ENCODE results near the gene FAM83G.

FAM83G gene

DNA sequence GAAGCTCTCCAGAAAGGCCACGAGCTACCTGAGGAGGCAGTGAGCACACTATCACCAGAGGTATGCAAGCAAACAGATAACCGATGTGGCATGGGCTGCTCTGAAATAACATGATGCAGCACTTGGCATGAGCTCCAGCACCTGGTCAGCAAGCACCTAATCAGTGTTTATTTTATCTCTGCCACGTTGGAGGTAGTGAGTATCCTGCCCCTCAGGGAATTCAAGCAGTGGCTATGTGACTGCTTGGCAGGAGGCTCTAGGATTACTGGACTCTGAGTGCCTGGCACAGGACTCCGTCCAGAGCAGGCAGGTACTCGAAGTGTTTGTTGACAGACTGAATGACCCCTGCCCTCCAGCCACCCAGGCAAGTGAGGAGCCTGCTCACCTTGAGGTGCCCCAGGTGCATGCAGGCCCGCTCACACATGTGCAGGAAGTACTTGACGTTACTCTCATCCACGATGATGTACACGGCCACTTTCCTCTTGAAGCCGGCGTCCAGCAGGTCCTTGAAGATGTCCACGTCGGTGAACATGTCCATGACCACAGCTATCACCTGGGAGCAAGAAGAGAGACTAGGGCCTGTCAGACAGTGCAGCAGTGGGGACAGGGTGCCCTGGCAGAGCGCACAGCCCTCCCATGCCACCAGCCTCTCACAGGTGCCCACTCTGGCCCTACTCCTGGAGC lies 16.6 kb downstream of the FAM83G start:
- no peak for DNase-seq (ENCODE audit: low read depth, low spot score)

DNA sequence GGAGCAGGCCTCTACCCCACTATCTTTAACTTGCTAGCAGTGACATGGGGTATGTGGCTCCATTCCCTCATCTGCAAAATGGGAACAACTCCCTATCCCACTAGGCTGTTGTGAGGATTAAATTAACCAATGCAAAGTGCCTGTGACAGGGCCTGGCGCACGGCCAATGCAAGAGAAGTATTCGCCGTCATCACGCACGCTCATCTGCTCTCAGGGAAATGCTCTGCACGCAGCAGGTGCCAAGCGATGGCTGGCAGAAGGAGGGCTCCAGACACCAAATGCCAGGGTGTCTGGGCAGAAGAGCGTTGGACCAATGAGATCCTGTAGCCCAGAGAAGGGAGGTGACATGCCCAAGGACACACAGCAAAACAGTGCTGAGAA lies 17.3 kb downstream of the FAM83G start:
- no peak for DNase-seq (ENCODE audit: low read depth, low spot score)

DNA sequence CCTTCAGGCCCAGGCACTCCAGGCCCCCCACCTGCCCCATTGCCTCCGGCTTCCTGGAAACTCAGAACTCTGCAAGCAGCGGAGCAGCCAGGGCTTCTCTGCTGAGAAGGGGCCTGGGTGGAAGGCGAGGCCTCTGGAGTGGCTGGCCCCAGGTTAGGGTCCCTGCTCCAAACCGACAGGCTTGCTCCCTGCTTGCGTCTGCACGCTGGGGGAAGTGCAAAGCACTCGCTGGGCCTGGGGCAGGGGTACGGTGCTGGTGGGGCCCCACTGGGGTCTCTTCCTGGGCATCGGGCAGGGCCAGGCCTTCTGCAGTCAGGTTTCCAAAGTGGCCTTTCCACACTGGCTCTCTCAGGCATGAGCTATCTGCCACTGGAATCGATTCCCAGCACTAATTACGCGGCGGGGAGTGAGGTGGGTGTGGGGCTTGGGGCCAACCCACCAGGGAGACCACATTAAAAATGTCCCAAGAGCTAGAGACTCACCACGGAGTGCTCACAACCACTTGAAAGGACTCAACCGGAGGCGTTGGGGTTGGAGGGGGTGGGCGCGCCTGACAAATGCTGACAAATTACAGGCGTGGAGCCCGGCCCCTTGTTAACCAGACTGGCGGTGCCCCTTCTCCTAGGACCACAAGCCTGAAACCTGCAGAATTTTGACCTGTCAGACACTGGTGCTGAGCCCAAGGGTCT lies 17.9 kb downstream of the FAM83G start:
- DNase-seq (ENCODE audit: low read depth, low spot score) = peak; percentile 54

DNA sequence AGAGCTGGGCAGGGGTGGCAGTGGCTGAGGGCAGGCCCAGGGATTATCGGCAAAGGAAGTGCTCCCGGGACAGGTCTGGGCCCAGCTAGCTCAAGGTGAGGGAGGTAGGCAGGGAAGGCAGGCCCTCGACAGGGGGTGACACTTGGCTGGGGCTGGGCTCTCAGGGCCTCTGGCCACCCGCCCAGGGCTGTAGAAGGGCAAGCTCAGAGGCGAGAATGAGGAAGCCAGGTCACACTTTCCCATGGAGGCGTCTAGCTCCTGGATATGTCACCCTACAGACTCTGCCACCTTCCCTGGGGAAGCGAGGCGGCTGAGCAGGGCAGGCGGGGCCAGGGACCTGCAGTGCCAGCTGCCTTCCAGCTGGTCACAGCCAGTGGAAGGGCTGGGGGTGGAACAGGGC lies 19.1 kb downstream of the FAM83G start:
- DNase-seq (ENCODE audit: low read depth, low spot score) = no peak

DNA sequence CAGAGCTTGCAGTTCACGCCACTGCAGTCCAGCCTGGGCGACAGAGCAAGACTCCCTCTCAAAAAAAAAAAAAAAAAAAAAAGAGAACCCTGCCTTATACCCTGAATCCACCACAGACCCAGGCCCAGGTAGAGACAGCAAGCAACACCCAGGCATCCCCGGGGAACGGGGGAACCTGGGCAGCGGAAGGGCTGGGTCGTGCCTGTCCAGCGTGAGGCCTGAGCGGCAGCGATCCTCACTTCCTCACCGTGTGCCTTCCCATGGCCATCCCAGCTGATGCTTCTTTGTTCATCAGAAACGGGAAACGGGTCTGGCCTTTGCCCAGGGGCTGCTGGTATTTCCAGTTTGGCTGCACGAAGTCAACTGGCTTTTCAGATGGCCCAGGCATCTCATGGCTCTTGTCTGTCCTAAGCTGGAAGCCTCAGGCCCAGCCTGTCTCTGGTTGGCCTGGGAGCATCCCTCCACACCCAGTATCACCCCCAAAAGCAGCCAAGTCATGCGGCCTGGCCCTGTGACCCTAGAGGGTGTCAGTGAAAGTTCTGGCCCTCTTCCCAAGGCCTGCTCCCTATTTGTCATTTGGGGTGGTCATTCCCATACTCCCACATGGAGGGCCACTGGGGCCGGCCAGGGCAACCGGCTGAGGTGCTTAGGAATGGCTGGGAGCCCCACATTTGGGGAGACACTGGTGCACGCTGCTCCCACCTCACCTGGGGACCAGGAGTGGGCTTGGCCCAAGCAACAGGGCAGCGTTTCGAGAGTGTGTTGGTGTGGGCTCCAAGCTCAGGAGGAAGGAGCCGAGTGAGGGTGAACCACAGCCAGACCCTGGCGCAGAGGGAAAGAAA lies 20.1 kb downstream of the FAM83G start:
- no peak for DNase-seq (ENCODE audit: low read depth, low spot score)

DNA sequence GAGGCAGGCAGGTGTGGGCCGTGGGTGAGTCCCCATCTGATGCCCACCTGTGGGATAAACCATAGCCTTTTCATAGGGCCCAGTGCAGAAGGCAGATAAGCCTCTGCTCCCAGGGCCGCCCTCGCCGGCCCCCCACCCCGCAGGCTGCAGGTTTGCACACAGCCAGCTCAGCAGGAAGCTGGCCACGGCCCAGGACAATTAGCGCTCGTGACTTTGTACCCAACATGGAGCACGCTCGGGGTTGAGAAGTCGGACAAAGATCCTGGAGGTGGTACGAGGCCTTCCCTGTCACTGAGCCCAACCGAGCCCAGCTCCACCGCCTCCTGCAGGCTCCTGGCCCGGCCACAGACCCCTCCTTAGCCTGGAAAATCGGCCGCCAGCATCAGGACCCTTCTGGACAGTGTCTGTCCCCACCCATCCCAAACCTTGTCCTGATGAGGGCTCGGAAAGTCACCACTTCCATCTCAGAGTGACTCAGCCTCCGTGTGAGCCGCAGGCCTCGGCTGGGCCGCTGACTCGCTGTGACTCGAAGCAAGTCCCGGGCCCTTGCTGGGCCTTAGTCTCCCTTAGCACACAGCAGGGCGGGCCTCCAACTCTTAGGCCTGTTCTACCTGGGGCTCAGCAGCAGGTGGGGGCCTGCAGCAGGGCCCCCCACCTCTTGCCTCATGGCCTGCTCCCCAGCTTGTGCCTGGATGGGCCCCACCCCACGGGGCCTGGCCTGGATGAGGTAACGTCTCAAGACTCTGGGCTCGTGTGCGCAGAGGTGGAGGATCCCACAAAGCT lies 22.7 kb downstream of the FAM83G start:
- DNase-seq (ENCODE audit: low read depth, low spot score) = peak; percentile 81

DNA sequence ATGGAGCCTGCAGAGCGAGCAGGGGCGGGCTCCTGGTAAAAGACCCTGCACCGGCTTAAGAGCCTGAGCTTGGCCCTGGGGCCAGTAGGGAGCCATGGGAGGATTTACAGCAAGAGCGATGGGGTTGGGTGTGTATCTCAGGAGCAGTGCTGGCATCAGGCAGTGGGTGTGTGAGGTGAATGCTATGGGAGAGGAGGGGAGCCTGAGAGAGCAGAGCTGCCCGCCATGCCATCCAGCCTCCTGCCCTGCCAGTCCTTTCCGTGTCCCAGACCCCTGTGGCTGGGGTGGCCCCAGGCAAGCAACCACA lies 23.3 kb downstream of the FAM83G start:
- no peak for DNase-seq (ENCODE audit: low read depth, low spot score)

DNA sequence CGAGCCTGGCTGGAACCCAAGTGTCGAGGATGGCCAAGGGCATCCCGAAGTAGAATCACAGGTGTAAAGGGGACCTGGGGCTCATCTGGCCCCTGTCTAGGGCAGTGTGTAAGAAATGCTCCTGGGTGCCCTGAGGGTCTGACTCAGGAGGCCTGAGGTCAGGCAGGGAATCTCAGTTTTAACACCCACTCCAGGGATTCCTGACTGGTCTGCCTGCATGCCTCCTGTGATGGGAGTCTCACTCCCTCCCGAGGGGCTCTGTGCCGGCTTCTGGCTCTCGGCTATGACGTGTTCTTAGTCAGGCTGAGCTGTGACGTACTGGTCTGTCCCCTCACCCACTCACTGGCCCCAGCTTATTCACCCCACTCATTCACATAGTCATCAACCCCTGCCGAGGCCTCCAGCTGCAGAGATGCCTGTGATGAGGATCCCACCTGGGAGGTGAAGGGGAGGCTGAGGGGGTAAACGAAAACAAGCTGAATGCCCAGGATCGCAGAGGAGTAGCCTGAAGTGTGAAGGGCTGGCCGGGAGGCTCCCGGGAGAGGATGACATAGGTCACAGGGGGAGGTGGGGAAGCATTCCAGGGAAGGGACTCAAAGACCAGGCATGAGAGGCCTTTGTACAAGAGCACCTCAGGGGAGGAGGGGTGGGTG lies 23.8 kb downstream of the FAM83G start:
- peak; percentile 68 for DNase-seq (ENCODE audit: low read depth, low spot score)

DNA sequence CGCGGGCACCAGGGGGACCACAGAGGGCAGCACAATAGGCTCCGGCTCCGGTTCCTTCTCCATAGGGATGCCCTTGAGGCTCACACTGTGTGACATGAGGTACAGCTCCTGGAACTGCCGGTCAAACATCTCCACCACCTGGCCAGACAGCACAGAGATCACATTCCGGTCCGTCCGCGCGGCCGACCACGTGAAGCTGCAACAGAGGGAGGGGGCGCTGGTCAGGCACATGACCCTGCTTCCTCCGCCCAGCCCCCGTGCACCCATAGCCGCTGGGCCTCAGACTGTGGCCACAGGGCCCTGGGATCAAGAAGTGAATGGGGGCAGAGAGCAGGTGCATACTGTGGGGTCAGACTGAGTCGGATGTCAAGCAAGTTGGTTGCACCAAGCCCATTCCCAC lies 25.9 kb downstream of the FAM83G start:
- DNase-seq (ENCODE audit: low read depth, low spot score) = no peak

DNA sequence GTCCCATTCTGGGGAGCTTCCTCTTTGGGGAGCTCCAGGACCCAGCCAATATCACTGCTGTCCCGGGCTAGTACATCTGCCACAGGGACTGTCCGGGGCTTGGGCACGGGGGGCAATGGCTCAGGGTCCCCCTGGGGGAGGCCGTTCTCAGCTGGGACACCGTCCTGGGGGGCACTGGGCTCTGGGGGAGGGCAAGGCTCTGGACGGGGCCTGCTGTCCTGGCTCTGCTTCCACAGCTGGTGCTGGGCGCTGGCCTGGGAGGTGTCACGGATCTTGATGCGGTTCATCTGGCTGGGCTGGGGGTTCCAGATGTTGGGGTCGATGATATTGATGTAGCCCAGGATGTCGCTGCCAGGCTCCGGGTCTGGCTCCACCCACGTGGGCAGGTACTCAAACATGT lies 26.5 kb downstream of the FAM83G start:
- DNase-seq (ENCODE audit: low read depth, low spot score) = no peak

DNA sequence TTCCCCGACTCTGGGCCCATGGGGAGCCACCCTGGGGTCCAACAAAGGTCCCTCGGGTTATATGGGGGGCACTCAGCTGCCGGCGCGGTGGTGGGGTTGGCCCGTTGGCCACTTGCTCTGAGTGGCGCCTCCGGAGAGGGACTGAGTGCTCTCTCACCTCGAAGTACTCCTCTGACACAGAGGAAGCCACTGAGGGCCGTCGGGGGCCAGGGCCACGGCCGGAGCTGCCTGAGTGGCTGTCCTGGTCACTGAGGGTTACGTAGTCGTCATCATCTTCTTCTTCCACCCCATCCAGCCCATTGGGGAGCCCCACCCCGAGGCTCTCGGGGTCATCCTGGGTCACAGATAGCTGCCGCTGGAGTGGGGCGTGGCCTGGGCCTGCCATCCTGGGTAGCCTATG lies 26.9 kb downstream of the FAM83G start:
- no peak for DNase-seq (ENCODE audit: low read depth, low spot score)

DNA sequence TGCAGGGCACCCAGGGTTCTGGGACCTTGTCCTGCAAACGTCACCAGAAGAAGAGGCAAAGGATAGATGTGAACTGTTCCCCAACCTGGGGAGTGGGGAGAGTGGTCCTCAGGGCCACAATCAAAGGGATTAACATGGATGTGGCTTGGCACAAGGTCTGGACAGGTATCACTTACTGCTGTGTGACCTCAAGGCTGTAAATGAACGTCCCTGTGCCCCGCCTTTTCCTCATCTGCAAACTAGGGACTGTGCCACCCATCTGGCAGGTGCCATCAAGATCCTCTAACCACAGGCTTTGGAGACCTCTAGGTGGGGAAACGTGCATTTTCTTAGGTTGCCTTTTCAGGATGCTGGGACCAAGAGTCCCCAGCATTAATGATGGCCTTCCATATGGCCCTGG lies 27.5 kb downstream of the FAM83G start:
- DNase-seq (ENCODE audit: low read depth, low spot score) = no peak

DNA sequence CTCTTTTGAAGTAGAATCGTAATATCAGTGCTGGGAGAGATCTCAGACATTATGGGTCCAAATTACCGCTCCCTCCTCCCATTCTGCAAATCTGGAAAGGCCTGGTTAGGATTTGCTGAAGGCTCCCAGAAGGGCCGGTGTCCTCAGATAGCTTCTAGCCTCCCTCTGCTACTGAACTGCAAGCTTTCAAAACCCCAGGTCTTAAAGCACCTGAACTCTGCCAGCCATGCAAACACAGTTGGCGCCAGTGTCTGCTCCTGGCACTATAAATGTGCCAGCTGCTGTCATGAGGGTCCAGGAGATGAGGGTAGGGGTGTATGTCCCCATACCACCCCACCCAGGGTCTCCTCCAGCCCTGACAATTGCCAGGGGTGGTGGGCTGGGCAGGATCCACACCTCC lies 28.4 kb downstream of the FAM83G start:
- DNase-seq (ENCODE audit: low read depth, low spot score) = no peak

DNA sequence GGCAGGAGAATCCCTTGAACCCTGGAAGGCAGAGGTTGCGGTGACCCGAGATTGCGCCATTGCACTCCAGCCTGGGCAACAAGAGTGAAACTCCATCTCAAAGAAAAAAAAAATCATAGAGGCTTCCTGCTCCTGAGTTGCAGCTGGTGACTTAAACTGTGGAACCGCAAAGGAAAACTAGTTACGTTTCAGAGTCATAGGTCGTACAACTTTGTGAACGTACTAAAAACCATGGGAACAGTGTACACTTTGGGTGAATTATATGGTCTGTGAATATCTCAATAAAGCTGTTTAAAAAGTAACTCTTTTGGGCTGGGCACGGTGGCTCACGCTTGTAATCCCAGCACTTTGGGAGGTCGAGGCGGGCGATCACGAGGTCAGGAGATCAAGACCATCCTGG lies 29.0 kb downstream of the FAM83G start:
- no peak for DNase-seq (ENCODE audit: low read depth, low spot score)

DNA sequence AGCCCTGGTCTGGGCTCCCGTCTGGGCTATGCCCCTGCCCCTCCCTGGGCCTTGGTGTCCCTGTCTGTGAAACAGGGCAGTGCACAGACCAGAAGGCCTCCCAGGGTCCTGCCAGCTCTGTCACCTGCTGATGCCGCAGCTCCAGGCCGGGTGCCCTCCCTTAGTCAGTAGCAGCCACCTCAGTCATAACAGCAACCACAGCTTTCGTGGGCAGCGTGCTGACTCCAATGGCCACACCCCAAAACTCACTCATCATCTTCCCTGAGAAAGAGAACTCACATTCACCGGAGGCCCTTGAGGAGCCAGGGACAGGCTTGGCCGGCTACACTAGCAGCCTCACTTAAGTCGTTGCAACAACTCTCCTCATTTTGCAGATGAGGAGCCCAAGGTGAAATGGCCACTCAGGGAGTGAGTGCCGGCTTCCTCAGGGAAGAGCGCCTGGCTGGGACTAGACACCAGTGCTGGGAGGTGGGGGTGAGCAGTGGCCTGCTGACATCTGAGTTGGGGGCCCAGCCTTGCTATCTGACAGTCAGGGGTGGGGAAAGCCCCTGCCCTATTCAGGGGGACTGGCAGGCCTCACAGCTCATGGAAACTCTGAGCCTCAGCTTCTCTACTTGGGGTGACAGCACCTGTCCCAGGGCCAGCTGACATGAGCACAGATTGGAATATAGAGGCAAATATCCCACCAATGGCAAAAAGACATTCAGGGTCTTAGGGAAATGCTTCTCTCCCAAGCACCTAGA lies 30.0 kb downstream of the FAM83G start:
- no peak for DNase-seq (ENCODE audit: low read depth, low spot score)

DNA sequence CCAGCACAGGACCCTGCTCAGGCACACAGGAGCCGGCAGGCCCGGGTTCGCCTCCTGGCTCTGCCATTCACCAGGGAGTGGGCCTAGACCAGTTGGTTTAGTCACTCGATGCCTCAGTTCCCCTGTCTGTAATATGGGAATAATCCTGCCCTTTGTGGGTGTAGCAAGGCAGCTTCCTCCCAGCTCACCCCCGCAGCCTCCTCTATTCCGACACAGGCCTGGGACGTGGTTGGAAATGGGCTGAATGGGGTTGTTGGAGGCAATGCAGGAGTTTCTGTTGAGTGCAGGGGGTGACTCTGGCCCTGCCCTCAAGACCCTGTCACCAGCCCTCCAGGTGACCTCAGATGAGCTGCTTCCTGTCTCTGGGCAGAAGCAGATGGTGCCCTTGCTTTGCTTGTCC lies 32.8 kb downstream of the FAM83G start:
- DNase-seq (ENCODE audit: low read depth, low spot score) = no peak

DNA sequence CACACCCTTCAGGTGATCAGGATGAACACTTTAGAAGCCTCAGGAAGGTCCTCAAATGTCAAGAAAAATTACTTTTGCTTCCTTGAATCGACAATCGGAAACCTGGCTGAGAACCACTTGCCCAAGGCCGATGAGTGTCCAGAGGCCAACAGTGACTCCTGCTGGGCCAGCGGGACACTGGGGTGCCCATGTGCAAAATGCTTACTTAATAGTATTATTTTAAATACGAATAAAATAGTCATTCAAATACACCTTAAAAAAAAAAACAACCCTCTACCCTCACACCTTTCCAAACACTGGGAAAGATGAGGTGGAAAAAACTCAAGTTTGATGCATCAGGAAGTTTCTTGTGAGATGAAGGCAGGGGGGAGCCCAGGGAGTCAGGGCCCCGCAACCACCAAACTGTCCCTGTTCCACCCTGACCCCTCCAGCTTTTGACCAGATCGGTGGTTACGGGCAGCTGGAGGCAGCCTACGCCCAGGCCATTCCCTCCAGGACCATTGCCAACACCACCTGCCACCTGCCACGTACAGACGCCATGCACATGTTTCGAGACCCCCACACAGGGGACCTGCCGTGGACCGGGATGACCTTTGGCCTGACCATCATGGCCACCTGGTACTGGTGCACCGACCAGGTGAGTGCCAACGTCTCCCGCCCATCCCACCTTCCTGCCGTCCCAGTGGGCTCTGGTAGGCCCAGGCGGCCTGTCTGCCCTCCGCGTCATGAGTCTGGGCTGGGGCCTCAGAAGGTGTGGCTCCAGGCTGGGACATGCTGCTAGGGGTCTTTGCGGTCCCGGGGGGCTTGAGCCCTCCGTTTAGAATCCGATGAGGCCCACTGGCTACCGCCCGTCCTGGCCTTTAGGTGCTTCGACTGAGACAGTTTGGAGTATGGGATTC lies 33.7 kb downstream of the FAM83G start:
- DNase-seq (ENCODE audit: low read depth, low spot score) = no peak

DNA sequence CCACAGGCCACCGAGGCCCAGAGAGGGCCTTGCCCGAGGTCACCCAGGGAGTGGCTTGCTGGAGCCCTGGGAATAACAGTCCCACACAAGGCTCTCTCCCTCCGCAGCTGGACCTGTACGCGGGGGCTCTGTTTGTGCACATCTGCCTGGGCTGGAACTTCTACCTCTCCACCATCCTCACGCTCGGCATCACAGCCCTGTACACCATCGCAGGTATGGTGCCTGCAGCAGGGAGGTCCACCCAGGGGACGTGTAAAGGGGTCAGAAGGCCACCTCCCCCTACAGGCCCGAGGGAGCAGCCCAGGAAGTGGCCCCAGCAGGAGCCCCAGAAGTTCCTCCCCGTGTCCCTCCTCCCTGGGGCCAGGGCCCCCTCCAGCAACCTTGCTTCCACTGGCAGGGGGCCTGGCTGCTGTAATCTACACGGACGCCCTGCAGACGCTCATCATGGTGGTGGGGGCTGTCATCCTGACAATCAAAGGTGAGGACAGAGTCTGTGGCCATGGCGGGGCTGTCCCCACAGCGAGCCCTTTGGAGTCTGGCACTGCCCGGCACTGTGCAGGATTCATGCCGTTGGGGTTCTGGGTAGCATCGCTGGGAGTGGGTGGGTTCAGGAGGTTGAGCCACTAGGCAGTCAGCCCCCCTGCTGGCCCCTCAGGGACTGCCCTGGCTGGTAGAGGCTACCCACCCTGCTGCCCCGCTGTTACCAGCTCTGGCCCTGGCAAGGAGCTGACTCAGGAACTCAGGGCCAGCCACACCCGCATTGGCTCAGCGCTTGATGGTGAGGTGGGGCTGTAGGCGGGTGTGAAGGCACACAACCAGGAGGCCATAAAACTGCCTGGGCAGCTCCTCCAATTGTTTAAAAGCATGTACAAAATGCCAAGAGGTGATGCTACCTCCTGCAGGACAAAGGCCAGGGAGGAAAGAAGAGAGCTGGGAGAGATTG lies 35.3 kb downstream of the FAM83G start:
- no peak for DNase-seq (ENCODE audit: low read depth, low spot score)

DNA sequence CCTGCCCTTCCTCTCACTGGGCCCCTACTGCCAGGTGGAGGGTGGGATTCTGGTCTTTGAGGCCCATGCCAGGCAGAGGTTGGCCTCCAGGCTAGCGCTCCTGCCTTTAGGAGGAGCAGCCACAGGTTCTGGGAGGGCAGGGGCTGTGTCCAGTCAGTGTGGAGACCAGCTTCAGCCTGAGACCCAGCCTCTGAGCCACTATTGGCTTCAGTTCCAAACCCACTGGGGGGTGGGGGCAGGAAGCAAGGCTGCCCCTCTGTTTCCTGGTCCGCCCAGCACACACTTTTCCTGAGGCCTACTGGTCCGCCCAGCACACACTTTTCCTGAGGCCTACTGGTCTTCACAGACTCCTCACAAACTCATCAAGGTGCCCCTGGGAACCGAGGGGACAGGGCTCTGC lies 36.2 kb downstream of the FAM83G start:
- no peak for DNase-seq (ENCODE audit: low read depth, low spot score)
